Keratinocyte (primary cell): ENCODE measurements around the gene GRIN3A. TPM values are rescaled to one million over a fixed set of nuclear protein-coding genes. Genes with fewer than 3 reads are reported as not detected.

Source experiments
- DNase-seq: peaks from one replicate; pipeline ENCODE4 v3.0.0-alpha.2; 2011; ENCODE audit warnings: low read depth, missing footprints, low spot score
- FAIRE-seq: peaks from 2 replicates; lab custom pipeline; 2011; peaks lifted over from hg19 to GRCh38; lab: Jason Lieb, UNC
- H2AFZ ChIP-seq: 2 replicates; pipeline ENCODE4 v1.6.0; 2012; ENCODE audit warnings: low read length, control low read depth, inconsistent platforms; ENCODE audit not compliant: control insufficient read depth
- H3K27ac ChIP-seq: 2 replicates; pipeline ENCODE4 v1.5.1; 2011; ENCODE audit warnings: low read length; ENCODE audit not compliant: control insufficient read depth, insufficient read depth
- H3K27me3 ChIP-seq: 3 replicates; pipeline ENCODE4 v1.6.0; 2011; ENCODE audit warnings: low read length; ENCODE audit not compliant: control insufficient read depth, insufficient read depth; ENCODE audit errors: extremely low read depth
- H3K36me3 ChIP-seq, 2 experiments: 2 replicates in 1 of 2; 3 replicates in 1 of 2; pipeline ENCODE4 v1.5.1; 2011; ENCODE audit warnings: low read length in 2 of 2, mild to moderate bottlenecking in 1 of 2; ENCODE audit not compliant: control insufficient read depth in 2 of 2, insufficient read depth in 2 of 2; ENCODE audit errors: extremely low read depth in 1 of 2
- H3K4me1 ChIP-seq: 3 replicates; pipeline ENCODE4 v1.5.1; 2011; ENCODE audit warnings: low read length; ENCODE audit not compliant: control insufficient read depth, insufficient read depth; ENCODE audit errors: extremely low read depth
- H3K4me2 ChIP-seq: 3 replicates; pipeline ENCODE4 v1.6.0; 2011; ENCODE audit warnings: low read depth, low read length; ENCODE audit not compliant: control insufficient read depth, insufficient read depth; ENCODE audit errors: extremely low read depth
- H3K4me3 ChIP-seq, 3 experiments: fragments of 200-600 bp in 1 of 3; sonication (generic) in 1 of 3; 2 replicates in 2 of 3; 3 replicates in 1 of 3; pipeline ENCODE4 v1.5.1; 2011 to 2016; ENCODE audit warnings: low read length in 3 of 3, mild to moderate bottlenecking in 3 of 3, control low read depth in 2 of 3, inconsistent platforms in 1 of 3, low read depth in 1 of 3, mixed read lengths in 1 of 3, mixed run types in 1 of 3, moderate library complexity in 1 of 3; ENCODE audit not compliant: control insufficient read depth in 2 of 3, insufficient read depth in 2 of 3; ENCODE audit errors: extremely low read depth in 1 of 3
- H3K79me2 ChIP-seq: 2 replicates; pipeline ENCODE4 v1.6.0; 2012; ENCODE audit warnings: low read length; ENCODE audit not compliant: control insufficient read depth, insufficient read depth
- H3K9ac ChIP-seq: 3 replicates; pipeline ENCODE4 v1.6.0; 2011; ENCODE audit warnings: low read length; ENCODE audit not compliant: control insufficient read depth, insufficient read depth; ENCODE audit errors: extremely low read depth
- H3K9me1 ChIP-seq: 3 replicates; pipeline ENCODE4 v1.6.0; 2011; ENCODE audit warnings: low read length; ENCODE audit not compliant: control insufficient read depth, insufficient read depth; ENCODE audit errors: extremely low read depth
- H3K9me3 ChIP-seq: 2 replicates; pipeline ENCODE4 v1.5.1; 2012; ENCODE audit warnings: low read depth, low read length; ENCODE audit not compliant: control insufficient read depth
- H4K20me1 ChIP-seq: 3 replicates; pipeline ENCODE4 v1.6.0; 2011; ENCODE audit warnings: low read length; ENCODE audit not compliant: control insufficient read depth, insufficient read depth; ENCODE audit errors: extremely low read depth
- EZH2 ChIP-seq: IDR thresholded peaks from one replicate; pipeline ENCODE4 v1.6.1; 2012; ENCODE audit warnings: inconsistent platforms, mild to moderate bottlenecking, low read length, moderate library complexity
- dilution Hi-C: fragments of 300-500 bp; cut with MboI; formaldehyde crosslinking; loops from one replicate; pipeline ENCODE4 v1.7.0; 2020; ENCODE audit warnings: low sequenced_read_pairs; ENCODE audit not compliant: extremely low pct_ligation_motif_present
- polyA plus RNA-seq, 5 experiments: library from polyadenylated mRNA; depleted of rRNA in 3 of 5; stranded (reverse) in 3 of 5; stranded (forward) in 1 of 5; unstranded in 1 of 5; fragments of >200 nt; gene quantifications; 1 replicate in 1 of 5; 2 replicates in 3 of 5; 3 replicates in 1 of 5; pipeline versions ENCODE4 v1.2.1 to v1.2.3, GENCODE V29; 2011 to 2012; ENCODE audit warnings: missing spikeins in 2 of 5, low read depth in 1 of 5, low replicate concordance in 1 of 5
- TF ChIP-seq, protein P1 (sequence below), 3 experiments: IDR thresholded peaks in 1 of 3; conservative IDR thresholded peaks in 1 of 3; optimal IDR thresholded peaks in 1 of 3; 2 replicates in 2 of 3; 3 replicates in 1 of 3; pipeline versions ENCODE3 to v1.5.1; 2011; ENCODE audit warnings: low read length in 3 of 3, mild to moderate bottlenecking in 3 of 3, moderate library complexity in 2 of 3, control low read depth in 1 of 3, inconsistent platforms in 1 of 3; ENCODE audit not compliant: insufficient read depth in 2 of 3; ENCODE audit errors: extremely low read depth in 1 of 3

GRIN3A gene
- polyA plus RNA-seq, 1 donor (not counting 4 experiments of a cell fraction or from before 2014, with no cell fraction given) = not detected

DNA sequence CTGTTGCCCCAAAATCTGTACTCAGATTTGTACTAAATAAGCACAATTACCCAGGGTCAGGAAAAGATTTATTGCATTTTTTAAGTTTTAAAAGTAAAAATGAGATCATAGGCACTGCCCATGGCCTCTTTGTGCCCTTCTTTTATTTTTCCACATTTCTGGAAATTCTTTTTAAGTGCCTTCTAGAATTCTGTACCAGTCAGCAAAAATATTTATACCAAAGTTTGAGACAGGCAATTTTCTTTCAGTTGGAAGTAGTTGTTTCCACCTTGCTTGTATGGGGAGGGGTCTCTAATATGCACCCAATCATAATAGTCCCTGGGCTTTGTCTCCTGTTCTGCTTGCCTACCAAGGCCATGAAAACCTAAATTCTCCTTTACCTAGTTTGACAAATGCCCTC is 210.4 kb downstream of the GRIN3A start:
- Histone ChIP-seq H3K36me3 (no peaks in the 10 kb centered on the region), H3K4me3 (no peak overlapping the region), H3K4me1 (peaks cover 5% of the 10 kb centered on the region), H3K27ac (no peak overlapping the region), H3K9ac (no peak overlapping the region), H3K79me2 (no peaks in the 10 kb centered on the region), H3K27me3 (no peaks in the 10 kb centered on the region), H3K9me1 (no peaks in the 10 kb centered on the region), H3K9me3 (no peaks in the 10 kb centered on the region), H3K4me2 (no peak overlapping the region), H4K20me1 (no peaks in the 10 kb centered on the region), H2AFZ (no peak overlapping the region)
- DNase-seq = no peak
- TF ChIP-seq, protein P1, sequence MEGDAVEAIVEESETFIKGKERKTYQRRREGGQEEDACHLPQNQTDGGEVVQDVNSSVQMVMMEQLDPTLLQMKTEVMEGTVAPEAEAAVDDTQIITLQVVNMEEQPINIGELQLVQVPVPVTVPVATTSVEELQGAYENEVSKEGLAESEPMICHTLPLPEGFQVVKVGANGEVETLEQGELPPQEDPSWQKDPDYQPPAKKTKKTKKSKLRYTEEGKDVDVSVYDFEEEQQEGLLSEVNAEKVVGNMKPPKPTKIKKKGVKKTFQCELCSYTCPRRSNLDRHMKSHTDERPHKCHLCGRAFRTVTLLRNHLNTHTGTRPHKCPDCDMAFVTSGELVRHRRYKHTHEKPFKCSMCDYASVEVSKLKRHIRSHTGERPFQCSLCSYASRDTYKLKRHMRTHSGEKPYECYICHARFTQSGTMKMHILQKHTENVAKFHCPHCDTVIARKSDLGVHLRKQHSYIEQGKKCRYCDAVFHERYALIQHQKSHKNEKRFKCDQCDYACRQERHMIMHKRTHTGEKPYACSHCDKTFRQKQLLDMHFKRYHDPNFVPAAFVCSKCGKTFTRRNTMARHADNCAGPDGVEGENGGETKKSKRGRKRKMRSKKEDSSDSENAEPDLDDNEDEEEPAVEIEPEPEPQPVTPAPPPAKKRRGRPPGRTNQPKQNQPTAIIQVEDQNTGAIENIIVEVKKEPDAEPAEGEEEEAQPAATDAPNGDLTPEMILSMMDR (optimal IDR thresholded peaks at IDR 0.05 in 1 of 3, IDR thresholded peaks at IDR 0.05 in 1 of 3, conservative IDR thresholded peaks at IDR 0.05 in 1 of 3; ENCODE audit: extremely low read depth in 1 of 3, insufficient read depth in 2 of 3, low read length in 3 of 3) = no peak
- TF ChIP-seq EZH2 = no peak
- FAIRE-seq = no peak
- dilution Hi-C loops = no loop called here

DNA sequence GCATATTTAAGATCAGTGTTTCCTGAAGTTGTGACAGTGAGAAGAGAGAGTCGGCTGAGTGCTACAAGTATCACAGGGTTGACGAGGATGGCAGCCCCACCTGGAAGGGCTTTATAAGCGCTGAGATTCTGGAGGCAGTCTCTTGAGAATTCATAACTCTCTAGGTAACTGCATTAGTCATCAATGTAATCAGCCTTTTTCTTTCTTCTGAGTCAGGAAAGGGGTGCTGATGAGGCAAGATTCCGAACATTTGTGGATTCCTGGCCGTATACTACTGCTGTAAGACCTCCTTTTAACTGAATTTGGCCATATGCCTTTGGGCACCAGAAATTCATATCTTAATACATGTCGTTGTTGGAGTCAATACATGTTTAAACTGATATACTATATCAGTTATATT is 211.4 kb downstream of the GRIN3A start:
- dilution Hi-C loops = no loop called here
- FAIRE-seq = no peak

More for the DNA sequence above, 211.4 kb downstream of the GRIN3A start:
- no peak overlapping the region for H3K4me2 ChIP-seq
- H3K27ac ChIP-seq = no peak overlapping the region
- no peaks in the 10 kb centered on the region for H4K20me1 ChIP-seq
- no peak for TF ChIP-seq EZH2
- TF ChIP-seq, protein P1 (optimal IDR thresholded peaks at IDR 0.05 in 1 of 3, IDR thresholded peaks at IDR 0.05 in 1 of 3, conservative IDR thresholded peaks at IDR 0.05 in 1 of 3; ENCODE audit: extremely low read depth in 1 of 3, insufficient read depth in 2 of 3, low read length in 3 of 3) = no peak
- H3K27me3 ChIP-seq = no peaks in the 10 kb centered on the region
- no peak overlapping the region for H2AFZ ChIP-seq
- H3K9me3 ChIP-seq = no peaks in the 10 kb centered on the region
- H3K9me1 ChIP-seq = no peaks in the 10 kb centered on the region
- no peaks in the 10 kb centered on the region for H3K36me3 ChIP-seq
- H3K79me2 ChIP-seq = no peaks in the 10 kb centered on the region
- DNase-seq = no peak
- H3K4me3 ChIP-seq = no peak overlapping the region
- H3K4me1 ChIP-seq = peaks cover 5% of the 10 kb centered on the region
- no peak overlapping the region for H3K9ac ChIP-seq
